Caco-2 (cell line): Measurements from ENCODE around the gene RFTN2. TPM values are rescaled to one million over a fixed set of nuclear protein-coding genes. Genes with fewer than 3 reads are reported as not detected.

Experiments
- BruUV-seq: library from RNA; stranded (reverse); fragments of 400-500 nt; replicated peaks from 2 replicates; lab custom pipeline; 2021; lab: Mats Ljungman, UMichigan
- CTCF ChIA-PET: fragments of 300-600 bp; sonication (Branson Sonifier 250); formaldehyde crosslinking; loops from one replicate; lab custom pipeline; 2022; ENCODE audit warnings: antibody characterized with exemption; lab: Charles Lee
- POLR2A ChIA-PET: fragments of 300-600 bp; sonication (Branson Sonifier 250); formaldehyde crosslinking; loops from one replicate; lab custom pipeline; 2022; ENCODE audit warnings: antibody characterized with exemption; lab: Charles Lee
- DNase-seq, 2 experiments: peaks; one replicate each; pipeline versions ENCODE4 v3.0.0 to v3.0.0-alpha.2; 2020 to 2022
- H3K27me3 ChIP-seq: replicated peaks from 2 replicates; pipeline ENCODE4 v1.6.0; 2011; ENCODE audit warnings: low read length; ENCODE audit not compliant: control insufficient read depth, insufficient read depth
- H3K36me3 ChIP-seq: 2 replicates; pipeline ENCODE4 v1.5.1; 2011; ENCODE audit warnings: low read length; ENCODE audit not compliant: control insufficient read depth, insufficient read depth
- H3K4me1 ChIP-seq: fragments of 250-450 bp; sonication (Bioruptor Pico); 2 replicates; pipeline ENCODE4 v1.5.1; 2020; ENCODE audit warnings: mild to moderate bottlenecking
- H3K4me3 ChIP-seq: 2 replicates; pipeline ENCODE4 v1.5.1; 2011; ENCODE audit warnings: low read depth, mild to moderate bottlenecking, control low read depth, low read length
- H3K9me3 ChIP-seq: fragments of 250-450 bp; sonication (Bioruptor Pico); 2 replicates; pipeline ENCODE4 v1.5.1; 2020; ENCODE audit warnings: mild to moderate bottlenecking, moderate library complexity
- H3K27ac Mint-ChIP-seq: one replicate; pipeline ENCODE4 v1.8.0; 2022; ENCODE audit warnings: mixed read lengths; ENCODE audit not compliant: unreplicated experiment
- H3K27me3 Mint-ChIP-seq: one replicate; pipeline ENCODE4 v1.8.0; 2022; ENCODE audit warnings: mixed read lengths; ENCODE audit not compliant: insufficient read depth, unreplicated experiment
- H3K36me3 Mint-ChIP-seq: one replicate; pipeline ENCODE4 v1.8.0; 2022; ENCODE audit warnings: mild to moderate bottlenecking, mixed read lengths; ENCODE audit not compliant: insufficient read depth, unreplicated experiment
- H3K4me1 Mint-ChIP-seq: one replicate; pipeline ENCODE4 v1.8.0; 2022; ENCODE audit warnings: low read depth, mixed read lengths; ENCODE audit not compliant: unreplicated experiment
- H3K4me3 Mint-ChIP-seq: one replicate; pipeline ENCODE4 v1.8.0; 2022; ENCODE audit warnings: mild to moderate bottlenecking, moderate library complexity, mixed read lengths; ENCODE audit not compliant: unreplicated experiment
- H3K9me3 Mint-ChIP-seq: one replicate; pipeline ENCODE4 v1.8.0; 2022; ENCODE audit warnings: mixed read lengths; ENCODE audit not compliant: unreplicated experiment
- intact Hi-C: fragments of 100-400 bp; cut with micrococcal nuclease; formaldehyde crosslinking; loops from one replicate; pipeline ENCODE4 v1.10.0; 2022; ENCODE audit not compliant: unreplicated experiment
- total RNA-seq: library from RNA; stranded (reverse); gene quantifications from 2 replicates; pipeline ENCODE4 v1.2.3, GENCODE V29; 2022
- TF ChIP-seq, protein P1 (sequence below), 2 experiments: fragments of 200-600 bp in 1 of 2; IDR thresholded peaks; 1 replicate in 1 of 2; 2 replicates in 1 of 2; pipeline versions ENCODE4 v1.5.1 to v1.8.0; 2011 to 2022; ENCODE audit warnings: antibody characterized with exemption in 1 of 2, control low read depth in 1 of 2, inconsistent platforms in 1 of 2, low read depth in 1 of 2, low read length in 1 of 2, mild to moderate bottlenecking in 1 of 2, moderate library complexity in 1 of 2; ENCODE audit not compliant: insufficient read depth in 1 of 2, severe bottlenecking in 1 of 2, unreplicated experiment in 1 of 2

Gene RFTN2
- total RNA-seq, 1 experiment from 2014 or later: 0.18 TPM

GRCh38 chr2:197674591-197674990, 796 bp downstream of the RFTN2 start:
- H3K4me3 Mint-ChIP-seq: no peak overlapping the region
- intact Hi-C loops: no loop called here
- BruUV-seq: no TSS peak
- H3K27me3 ChIP-seq: no peaks in the 10 kb centered on the region
- H3K9me3 ChIP-seq: no peaks in the 10 kb centered on the region
- no peak for DNase-seq
- H3K36me3 Mint-ChIP-seq: no peaks in the 10 kb centered on the region
- TF ChIP-seq, protein P1, sequence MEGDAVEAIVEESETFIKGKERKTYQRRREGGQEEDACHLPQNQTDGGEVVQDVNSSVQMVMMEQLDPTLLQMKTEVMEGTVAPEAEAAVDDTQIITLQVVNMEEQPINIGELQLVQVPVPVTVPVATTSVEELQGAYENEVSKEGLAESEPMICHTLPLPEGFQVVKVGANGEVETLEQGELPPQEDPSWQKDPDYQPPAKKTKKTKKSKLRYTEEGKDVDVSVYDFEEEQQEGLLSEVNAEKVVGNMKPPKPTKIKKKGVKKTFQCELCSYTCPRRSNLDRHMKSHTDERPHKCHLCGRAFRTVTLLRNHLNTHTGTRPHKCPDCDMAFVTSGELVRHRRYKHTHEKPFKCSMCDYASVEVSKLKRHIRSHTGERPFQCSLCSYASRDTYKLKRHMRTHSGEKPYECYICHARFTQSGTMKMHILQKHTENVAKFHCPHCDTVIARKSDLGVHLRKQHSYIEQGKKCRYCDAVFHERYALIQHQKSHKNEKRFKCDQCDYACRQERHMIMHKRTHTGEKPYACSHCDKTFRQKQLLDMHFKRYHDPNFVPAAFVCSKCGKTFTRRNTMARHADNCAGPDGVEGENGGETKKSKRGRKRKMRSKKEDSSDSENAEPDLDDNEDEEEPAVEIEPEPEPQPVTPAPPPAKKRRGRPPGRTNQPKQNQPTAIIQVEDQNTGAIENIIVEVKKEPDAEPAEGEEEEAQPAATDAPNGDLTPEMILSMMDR (IDR thresholded peaks at IDR 0.05; ENCODE audit: insufficient read depth in 1 of 2, low read depth in 1 of 2, low read length in 1 of 2, severe bottlenecking in 1 of 2, unreplicated experiment in 1 of 2): no peak
- CTCF ChIA-PET: no interaction called here
- POLR2A ChIA-PET: no interaction called here
- no peaks in the 10 kb centered on the region for H3K9me3 Mint-ChIP-seq
- no peak overlapping the region for H3K27ac Mint-ChIP-seq
- H3K4me1 ChIP-seq: no peaks in the 10 kb centered on the region
- no peak overlapping the region for H3K4me3 ChIP-seq
- no peaks in the 10 kb centered on the region for H3K36me3 ChIP-seq
- peaks cover 2% of the 10 kb centered on the region for H3K27me3 Mint-ChIP-seq
- no peaks in the 10 kb centered on the region for H3K4me1 Mint-ChIP-seq

DNA sequence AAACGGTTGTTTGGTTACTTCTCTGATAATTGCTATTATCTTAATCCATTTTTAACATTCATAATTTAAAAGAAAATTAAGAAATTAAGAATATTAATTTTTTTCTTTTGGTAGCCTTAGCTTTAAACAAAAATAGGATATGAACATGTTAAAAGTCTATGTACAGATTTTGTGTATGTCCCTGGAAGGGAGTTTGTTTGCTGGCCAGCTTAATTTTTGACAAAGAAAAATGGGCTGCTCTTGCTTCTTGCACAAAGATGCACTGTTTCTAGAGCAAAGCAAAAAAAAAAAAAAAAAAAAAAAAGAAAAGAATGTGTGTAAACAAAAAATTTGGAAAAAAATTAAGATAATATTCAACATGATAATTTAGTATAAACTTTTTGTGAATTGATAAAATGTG, 1.3 kb downstream of the RFTN2 start:
- no TSS peak for BruUV-seq
- intact Hi-C loops: no loop called here
- Histone ChIP-seq H3K27me3 (no peaks in the 10 kb centered on the region), H3K4me3 (no peak overlapping the region), H3K36me3 (no peaks in the 10 kb centered on the region), H3K4me1 (no peaks in the 10 kb centered on the region), H3K9me3 (no peaks in the 10 kb centered on the region)
- DNase-seq: no peak
- CTCF ChIA-PET: no interaction called here
- no peaks in the 10 kb centered on the region for H3K4me1 Mint-ChIP-seq
- H3K27ac Mint-ChIP-seq: no peak overlapping the region
- POLR2A ChIA-PET: no interaction called here
- no peaks in the 10 kb centered on the region for H3K36me3 Mint-ChIP-seq
- TF ChIP-seq, protein P1 (IDR thresholded peaks at IDR 0.05; ENCODE audit: insufficient read depth in 1 of 2, low read depth in 1 of 2, low read length in 1 of 2, severe bottlenecking in 1 of 2, unreplicated experiment in 1 of 2): no peak
- peaks cover 2% of the 10 kb centered on the region for H3K27me3 Mint-ChIP-seq
- no peak overlapping the region for H3K4me3 Mint-ChIP-seq
- no peaks in the 10 kb centered on the region for H3K9me3 Mint-ChIP-seq

- no peaks in the 10 kb centered on the region for H3K27me3 ChIP-seq
- no TSS peak for BruUV-seq
- no peaks in the 10 kb centered on the region for H3K36me3 Mint-ChIP-seq
- no peak overlapping the region for H3K4me3 Mint-ChIP-seq
- TF ChIP-seq, protein P1 (IDR thresholded peaks at IDR 0.05; ENCODE audit: insufficient read depth in 1 of 2, low read depth in 1 of 2, low read length in 1 of 2, severe bottlenecking in 1 of 2, unreplicated experiment in 1 of 2): no peak
- H3K4me1 Mint-ChIP-seq: no peaks in the 10 kb centered on the region
- no peaks in the 10 kb centered on the region for H3K4me1 ChIP-seq
- intact Hi-C loops: no loop called here
- DNase-seq: no peak
- CTCF ChIA-PET: no interaction called here
- POLR2A ChIA-PET: no interaction called here
- no peaks in the 10 kb centered on the region for H3K9me3 ChIP-seq
- no peaks in the 10 kb centered on the region for H3K9me3 Mint-ChIP-seq
- no peak overlapping the region for H3K27ac Mint-ChIP-seq
- no peak overlapping the region for H3K4me3 ChIP-seq
- peaks cover 2% of the 10 kb centered on the region for H3K27me3 Mint-ChIP-seq
- no peaks in the 10 kb centered on the region for H3K36me3 ChIP-seq
These were observed 1.8 kb downstream of the RFTN2 start for GRCh38 chr2:197673606-197674005.
